Adrenal gland (tissue), 5 donors: Measurements from ENCODE around the gene PRADC1.

Experiments
- POLR2A ChIP-seq, 2 donors: fragments of 450-650 bp; IDR thresholded peaks; one replicate each; pipeline ENCODE4 v1.6.1; 2017; ENCODE audit warnings: antibody characterized with exemption in 2 of 2, mild to moderate bottlenecking in 2 of 2, moderate library complexity in 1 of 2
- TF ChIP-seq, protein P1 (sequence below), 6 experiments: fragments of 450-650 bp in 4 of 6; fragments of 200-600 bp in 2 of 6; sonication (generic) in 1 of 6; IDR thresholded peaks; 1 replicate in 5 of 6; 2 replicates in 1 of 6; pipeline versions ENCODE4 v1.5.1 to v1.8.0; 2016 to 2021; ENCODE audit warnings: antibody characterized with exemption in 6 of 6, mild to moderate bottlenecking in 2 of 6, moderate library complexity in 1 of 6
- donor health status: DM: no; HTN: no; CAD: no.

GRCh38 chr2:73185965-73186364 is 47.1 kb downstream of the PRADC1 start:
- TF ChIP-seq, protein P1, sequence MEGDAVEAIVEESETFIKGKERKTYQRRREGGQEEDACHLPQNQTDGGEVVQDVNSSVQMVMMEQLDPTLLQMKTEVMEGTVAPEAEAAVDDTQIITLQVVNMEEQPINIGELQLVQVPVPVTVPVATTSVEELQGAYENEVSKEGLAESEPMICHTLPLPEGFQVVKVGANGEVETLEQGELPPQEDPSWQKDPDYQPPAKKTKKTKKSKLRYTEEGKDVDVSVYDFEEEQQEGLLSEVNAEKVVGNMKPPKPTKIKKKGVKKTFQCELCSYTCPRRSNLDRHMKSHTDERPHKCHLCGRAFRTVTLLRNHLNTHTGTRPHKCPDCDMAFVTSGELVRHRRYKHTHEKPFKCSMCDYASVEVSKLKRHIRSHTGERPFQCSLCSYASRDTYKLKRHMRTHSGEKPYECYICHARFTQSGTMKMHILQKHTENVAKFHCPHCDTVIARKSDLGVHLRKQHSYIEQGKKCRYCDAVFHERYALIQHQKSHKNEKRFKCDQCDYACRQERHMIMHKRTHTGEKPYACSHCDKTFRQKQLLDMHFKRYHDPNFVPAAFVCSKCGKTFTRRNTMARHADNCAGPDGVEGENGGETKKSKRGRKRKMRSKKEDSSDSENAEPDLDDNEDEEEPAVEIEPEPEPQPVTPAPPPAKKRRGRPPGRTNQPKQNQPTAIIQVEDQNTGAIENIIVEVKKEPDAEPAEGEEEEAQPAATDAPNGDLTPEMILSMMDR (IDR thresholded peaks at IDR 0.05) = no peak
- no peak for TF ChIP-seq POLR2A (IDR thresholded peaks at IDR 0.05)
